T-helper 17 cell (primary cell): ENCODE data around the gene NCLN. TPM values are rescaled to one million over a fixed set of nuclear protein-coding genes. Genes with fewer than 3 reads are reported as not detected.

Experiments used
- ATAC-seq: fragments of 150-1000 bp; cut with Tn5 transposase; 2 replicates; pipeline ENCODE4 v1.10.0; 2021; ENCODE audit warnings: mild to moderate bottlenecking, moderate library complexity
- DNase-seq, 3 donors: peaks; one replicate each; pipeline versions ENCODE4 v3.0.0 to v3.0.0-alpha.2; 2020 to 2021
- H3K9me3 ChIP-seq: one replicate; pipeline ENCODE4 v1.7.0; 2013; ENCODE audit warnings: low read length, mild to moderate bottlenecking; ENCODE audit not compliant: control insufficient read depth, poor library complexity, severe bottlenecking
- H3K27ac Mint-ChIP-seq: one replicate; pipeline ENCODE4 v1.8.0; 2022; ENCODE audit warnings: mild to moderate bottlenecking, moderate library complexity, mixed read lengths
- H3K27me3 Mint-ChIP-seq: one replicate; pipeline ENCODE4 v1.8.0; 2022; ENCODE audit warnings: mixed read lengths
- H3K36me3 Mint-ChIP-seq: one replicate; pipeline ENCODE4 v1.8.0; 2022; ENCODE audit warnings: low read depth, mixed read lengths
- H3K4me1 Mint-ChIP-seq: one replicate; pipeline ENCODE4 v1.8.0; 2022; ENCODE audit warnings: mild to moderate bottlenecking, mixed read lengths
- H3K4me3 Mint-ChIP-seq: one replicate; pipeline ENCODE4 v1.8.0; 2022; ENCODE audit warnings: mild to moderate bottlenecking, moderate library complexity, mixed read lengths
- total RNA-seq, 4 donors: library from RNA in 2 of 4; stranded (reverse) in 2 of 4; gene quantifications; one replicate each; pipeline ENCODE4 v1.2.3 and lab custom pipeline; 2022 to 2026

Gene NCLN
- total RNA-seq, 2 donors from 2014 or later, result 47.8 to 50.6 TPM

- Mint-ChIP-seq H3K4me3 (no peak overlapping the region), H3K36me3 (peaks cover 2% of the 10 kb centered on the region), H3K27ac (no peak overlapping the region), H3K4me1 (no peaks in the 10 kb centered on the region), H3K27me3 (no peaks in the 10 kb centered on the region)
- ATAC-seq (no peak), DNase-seq (no peak)
- H3K9me3 ChIP-seq, result no peaks in the 10 kb centered on the region
Measured at GRCh38 chr19:3239367-3239766, 53.6 kb downstream of the NCLN start.

GRCh38 chr19:3243819-3244700, 58.3 kb downstream of the NCLN start:
- ATAC-seq, result peak; percentile 41

GRCh38 chr19:3245050-3245449, 59.3 kb downstream of the NCLN start:
- H3K27me3 Mint-ChIP-seq, result peaks cover 9% of the 10 kb centered on the region
- no peak overlapping the region for H3K27ac Mint-ChIP-seq
- no peak overlapping the region for H3K4me3 Mint-ChIP-seq
- H3K9me3 ChIP-seq, result no peaks in the 10 kb centered on the region
- no peak for ATAC-seq
- no peaks in the 10 kb centered on the region for H3K36me3 Mint-ChIP-seq
- no peak for DNase-seq
- H3K4me1 Mint-ChIP-seq, result peaks cover 3% of the 10 kb centered on the region

More at GRCh38 chr19:3243819-3244700, 58.3 kb downstream of the NCLN start:
- H3K27ac Mint-ChIP-seq, result no peak overlapping the region
- no peaks in the 10 kb centered on the region for H3K36me3 Mint-ChIP-seq
- peaks cover 3% of the 10 kb centered on the region for H3K4me1 Mint-ChIP-seq
- H3K27me3 Mint-ChIP-seq, result peaks cover 3% of the 10 kb centered on the region
- H3K4me3 Mint-ChIP-seq, result no peak overlapping the region
- no peaks in the 10 kb centered on the region for H3K9me3 ChIP-seq
- peak in 1 of 3 donors; percentile 46 for DNase-seq

GRCh38 chr19:3248728-3249326, 63.1 kb downstream of the NCLN start:
- peaks cover 4% of the 10 kb centered on the region for H3K9me3 ChIP-seq
- no peak for DNase-seq
- no peak for ATAC-seq
- peaks cover 19% of the 10 kb centered on the region for H3K27me3 Mint-ChIP-seq
- no peaks in the 10 kb centered on the region for H3K36me3 Mint-ChIP-seq
- H3K27ac Mint-ChIP-seq, result no peak overlapping the region
- H3K4me3 Mint-ChIP-seq, result no peak overlapping the region
- H3K4me1 Mint-ChIP-seq, result peaks cover 3% of the 10 kb centered on the region

GRCh38 chr19:3249408-3249807, 63.7 kb downstream of the NCLN start:
- peak; percentile 40 for ATAC-seq

GRCh38 chr19:3250675-3251074, 64.9 kb downstream of the NCLN start:
- ATAC-seq (peak; percentile 71), DNase-seq (peak in 1 of 3 donors; percentile 38)
- Mint-ChIP-seq H3K36me3 (peaks cover 2% of the 10 kb centered on the region), H3K4me1 (peaks cover 3% of the 10 kb centered on the region), H3K4me3 (no peak overlapping the region), H3K27me3 (peaks cover 19% of the 10 kb centered on the region), H3K27ac (no peak overlapping the region)
- peaks cover 4% of the 10 kb centered on the region for H3K9me3 ChIP-seq

More at GRCh38 chr19:3249408-3249807, 63.7 kb downstream of the NCLN start:
- no peak overlapping the region for H3K27ac Mint-ChIP-seq
- H3K27me3 Mint-ChIP-seq, result peaks cover 19% of the 10 kb centered on the region
- H3K9me3 ChIP-seq, result peaks cover 4% of the 10 kb centered on the region
- DNase-seq, result no peak
- no peak overlapping the region for H3K4me3 Mint-ChIP-seq
- H3K36me3 Mint-ChIP-seq, result peaks cover 2% of the 10 kb centered on the region
- peaks cover 3% of the 10 kb centered on the region for H3K4me1 Mint-ChIP-seq

- Mint-ChIP-seq H3K4me3 (no peak overlapping the region), H3K36me3 (peaks cover 2% of the 10 kb centered on the region), H3K4me1 (peaks cover 3% of the 10 kb centered on the region), H3K27me3 (peaks cover 19% of the 10 kb centered on the region), H3K27ac (no peak overlapping the region)
- ATAC-seq, result no peak
- peaks cover 4% of the 10 kb centered on the region for H3K9me3 ChIP-seq
- no peak for DNase-seq
Measured at GRCh38 chr19:3251229-3251628, 65.5 kb downstream of the NCLN start.

- Mint-ChIP-seq H3K27me3 (peaks cover 19% of the 10 kb centered on the region), H3K36me3 (peaks cover 2% of the 10 kb centered on the region), H3K27ac (no peak overlapping the region), H3K4me3 (no peak overlapping the region), H3K4me1 (peaks cover 3% of the 10 kb centered on the region)
- DNase-seq (no peak), ATAC-seq (no peak)
- H3K9me3 ChIP-seq, result peaks cover 4% of the 10 kb centered on the region
Measured at GRCh38 chr19:3252650-3253049, 66.9 kb downstream of the NCLN start.

- DNase-seq (no peak), ATAC-seq (no peak)
- Mint-ChIP-seq H3K27me3 (peaks cover 19% of the 10 kb centered on the region), H3K27ac (no peak overlapping the region), H3K36me3 (peaks cover 2% of the 10 kb centered on the region), H3K4me1 (peaks cover 3% of the 10 kb centered on the region), H3K4me3 (no peak overlapping the region)
- H3K9me3 ChIP-seq, result peaks cover 4% of the 10 kb centered on the region
Measured at GRCh38 chr19:3253270-3253669, 67.5 kb downstream of the NCLN start.

- no peak overlapping the region for H3K27ac Mint-ChIP-seq
- H3K4me3 Mint-ChIP-seq, result no peak overlapping the region
- H3K27me3 Mint-ChIP-seq, result peaks cover 21% of the 10 kb centered on the region
- no peaks in the 10 kb centered on the region for H3K4me1 Mint-ChIP-seq
- peaks cover 4% of the 10 kb centered on the region for H3K9me3 ChIP-seq
- peaks cover 2% of the 10 kb centered on the region for H3K36me3 Mint-ChIP-seq
- DNase-seq (no peak), ATAC-seq (no peak)
Measured at GRCh38 chr19:3254520-3254919, 68.8 kb downstream of the NCLN start.

GRCh38 chr19:3257071-3257470, 71.3 kb downstream of the NCLN start:
- no peak for ATAC-seq
- peaks cover 2% of the 10 kb centered on the region for H3K36me3 Mint-ChIP-seq

More at GRCh38 chr19:3257071-3257470, 71.3 kb downstream of the NCLN start:
- Mint-ChIP-seq H3K27ac (no peak overlapping the region), H3K4me3 (no peak overlapping the region), H3K4me1 (no peaks in the 10 kb centered on the region), H3K27me3 (peaks cover 13% of the 10 kb centered on the region)
- no peak for DNase-seq
- peaks cover 4% of the 10 kb centered on the region for H3K9me3 ChIP-seq
